H1 (cell line): Measurements from ENCODE around the gene YIPF2. TPM values are rescaled to one million over a fixed set of nuclear protein-coding genes. Genes with fewer than 3 reads are reported as not detected.

Experiments used
- FOSL1 ChIP-seq: IDR thresholded peaks from 2 replicates; pipeline ENCODE4 v1.6.1; 2011; ENCODE audit warnings: mild to moderate bottlenecking, low read depth, low read length, moderate library complexity; ENCODE audit not compliant: insufficient read depth
- polyA plus RNA-seq, 7 experiments: library from polyadenylated mRNA; depleted of rRNA in 3 of 7; stranded (reverse) in 5 of 7; unstranded in 2 of 7; fragments of >200 nt in 5 of 7; fragments of 200-250 nt in 2 of 7; gene quantifications; 1 replicate in 5 of 7; 2 replicates in 1 of 7; 4 replicates in 1 of 7; pipeline versions ENCODE4 v1.2.1 to v1.2.3, GENCODE V29; 2011 to 2013; ENCODE audit warnings: missing spikeins in 2 of 7, mixed read lengths in 2 of 7
- total RNA-seq: library from RNA; stranded (reverse); fragmentation: NEBNext Ultra II Directional; extraction: Animal tissue kit (Norgen Biotek cat#: 25700); gene quantifications from 2 replicates; pipeline ENCODE4 v1.2.1, GENCODE V29; 2021
- TF ChIP-seq, protein P1 (sequence below): IDR thresholded peaks from 2 replicates; pipeline ENCODE4 v1.6.1; 2012; ENCODE audit warnings: inconsistent platforms

Gene YIPF2
- total and polyA plus RNA-seq, 2 of the 8 experiments (the other 6 are each of a cell fraction or from before 2014, with no cell fraction given) = 48.3 to 112 TPM

DNA sequence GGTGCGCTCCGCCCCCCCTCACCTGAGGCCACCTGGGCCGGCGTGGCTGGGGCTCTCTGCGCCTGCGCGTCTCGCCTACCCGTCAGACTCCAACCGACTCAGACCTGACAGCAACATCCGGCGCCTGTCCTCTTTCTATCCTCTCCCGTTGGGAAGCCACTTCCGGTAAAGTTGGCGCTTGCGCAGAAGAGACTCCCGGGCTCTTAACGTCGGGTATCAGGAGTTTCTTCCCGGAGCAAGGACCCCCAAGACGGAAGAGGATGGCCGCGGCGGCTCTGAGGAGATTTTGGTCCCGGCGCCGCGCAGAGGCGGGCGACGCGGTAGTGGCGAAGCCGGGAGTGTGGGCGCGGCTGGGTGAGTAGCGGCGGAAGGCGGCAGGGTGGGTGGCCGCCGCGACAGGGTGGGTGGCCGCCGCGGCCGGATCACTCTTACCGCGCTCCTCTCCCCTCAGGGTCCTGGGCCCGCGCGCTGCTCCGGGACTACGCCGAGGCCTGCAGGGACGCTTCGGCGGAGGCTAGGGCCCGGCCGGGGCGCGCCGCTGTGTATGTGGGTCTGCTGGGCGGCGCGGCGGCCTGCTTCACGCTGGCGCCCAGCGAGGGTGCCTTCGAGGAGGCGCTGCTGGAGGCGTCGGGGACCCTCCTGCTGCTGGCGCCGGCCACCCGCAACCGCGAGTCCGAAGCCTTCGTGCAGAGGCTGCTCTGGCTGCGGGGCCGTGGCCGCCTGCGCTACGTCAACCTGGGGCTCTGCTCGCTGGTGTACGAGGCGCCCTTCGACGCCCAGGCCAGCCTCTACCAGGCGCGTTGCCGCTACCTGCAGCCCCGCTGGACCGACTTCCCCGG, at the start of gene YIPF2, which contains the start of gene TIMM29 (continued):
- TF ChIP-seq, protein P1, sequence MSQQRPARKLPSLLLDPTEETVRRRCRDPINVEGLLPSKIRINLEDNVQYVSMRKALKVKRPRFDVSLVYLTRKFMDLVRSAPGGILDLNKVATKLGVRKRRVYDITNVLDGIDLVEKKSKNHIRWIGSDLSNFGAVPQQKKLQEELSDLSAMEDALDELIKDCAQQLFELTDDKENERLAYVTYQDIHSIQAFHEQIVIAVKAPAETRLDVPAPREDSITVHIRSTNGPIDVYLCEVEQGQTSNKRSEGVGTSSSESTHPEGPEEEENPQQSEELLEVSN = peak; percentile 30; the same call in 1 of the 2 replicates
- TF ChIP-seq FOSL1 = no peak
